OCI-LY3 (cell line): Measurements from ENCODE around the gene SRRM5.

Experiments used
- CTCF ChIP-seq: fragments of 200-600, 300-600 bp; sonication (generic); IDR thresholded peaks from 2 replicates; pipeline ENCODE4 v1.5.1; 2014; ENCODE audit warnings: antibody characterized with exemption, low read length, low read depth
- EZH2phosphoT487 ChIP-seq: fragments of 200-600 bp; shearing (Covaris generic); IDR thresholded peaks from 2 replicates; pipeline ENCODE4 v1.6.1; 2018; ENCODE audit warnings: antibody characterized with exemption, mixed run types, low read depth

GRCh38 chr19:43636121-43636683 lies 24.3 kb downstream of the SRRM5 start:
- TF ChIP-seq CTCF = no peak
- no peak for TF ChIP-seq EZH2phosphoT487
